ENCODE measurements around the gene SIPA1.
"Not testable (repeated sequence)": the region's sequence is repeated elsewhere in the genome, so short reads cannot be mapped to it uniquely, and the experiment has no call there.

SIPA1 gene

DNA sequence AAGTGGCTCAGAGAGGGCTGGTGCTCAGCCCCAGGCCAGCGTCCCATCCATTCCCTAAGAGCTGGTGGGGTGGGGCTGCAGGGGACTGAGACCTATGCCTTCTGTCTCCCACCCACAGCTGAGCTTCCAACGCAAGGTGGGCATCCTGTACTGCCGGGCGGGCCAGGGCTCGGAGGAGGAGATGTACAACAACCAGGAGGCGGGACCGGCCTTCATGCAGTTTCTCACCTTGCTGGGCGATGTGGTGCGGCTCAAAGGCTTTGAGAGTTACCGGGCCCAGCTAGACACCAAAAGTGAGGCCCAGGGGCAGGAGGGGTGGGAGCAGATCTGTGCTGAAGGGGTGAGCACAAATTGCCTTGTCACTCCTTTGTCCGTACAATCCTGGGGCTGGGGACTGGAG is 6.9 kb downstream of the SIPA1 start:
- no peak for DNase-seq

DNA sequence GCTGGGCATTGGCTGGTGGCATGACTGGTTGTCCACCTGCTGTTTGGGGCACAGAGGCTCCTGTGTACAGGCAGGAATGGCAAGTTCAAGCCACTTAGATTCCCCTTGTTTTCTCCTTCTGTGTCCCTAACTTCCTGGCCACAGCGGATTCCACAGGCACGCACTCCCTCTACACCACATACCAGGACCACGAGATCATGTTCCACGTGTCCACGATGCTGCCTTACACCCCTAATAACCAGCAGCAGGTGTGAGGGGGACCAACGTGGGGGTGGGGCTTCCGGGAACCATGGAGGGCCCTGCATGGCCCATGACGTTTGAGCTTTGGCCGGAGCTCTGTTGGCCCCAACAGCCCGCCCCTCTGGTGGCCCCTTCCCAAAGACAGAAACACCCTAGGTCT is 7.8 kb downstream of the SIPA1 start:
- DNase-seq, result no peak

DNA sequence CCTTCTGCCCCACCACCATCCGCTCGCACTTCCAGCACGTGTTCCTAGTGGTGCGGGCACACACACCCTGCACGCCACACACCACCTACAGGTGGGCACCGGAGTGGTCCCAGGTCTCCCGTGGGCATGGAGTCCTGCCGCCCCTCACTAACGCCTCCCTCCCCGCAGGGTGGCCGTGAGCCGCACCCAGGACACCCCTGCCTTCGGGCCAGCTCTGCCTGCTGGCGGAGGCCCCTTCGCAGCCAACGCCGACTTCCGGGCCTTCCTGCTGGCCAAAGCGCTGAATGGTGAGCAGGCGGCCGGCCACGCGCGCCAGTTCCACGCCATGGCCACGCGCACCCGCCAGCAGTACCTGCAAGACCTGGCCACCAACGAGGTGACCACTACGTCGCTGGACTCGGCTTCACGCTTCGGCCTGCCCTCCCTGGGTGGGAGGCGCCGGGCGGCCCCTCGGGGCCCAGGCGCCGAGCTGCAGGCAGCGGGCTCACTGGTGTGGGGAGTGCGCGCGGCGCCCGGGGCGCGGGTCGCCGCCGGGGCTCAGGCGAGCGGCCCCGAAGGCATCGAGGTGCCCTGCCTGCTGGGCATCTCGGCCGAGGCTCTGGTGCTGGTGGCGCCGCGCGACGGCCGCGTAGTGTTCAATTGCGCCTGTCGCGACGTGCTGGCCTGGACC is 8.5 kb downstream of the SIPA1 start:
- DNase-seq, result no peak

DNA sequence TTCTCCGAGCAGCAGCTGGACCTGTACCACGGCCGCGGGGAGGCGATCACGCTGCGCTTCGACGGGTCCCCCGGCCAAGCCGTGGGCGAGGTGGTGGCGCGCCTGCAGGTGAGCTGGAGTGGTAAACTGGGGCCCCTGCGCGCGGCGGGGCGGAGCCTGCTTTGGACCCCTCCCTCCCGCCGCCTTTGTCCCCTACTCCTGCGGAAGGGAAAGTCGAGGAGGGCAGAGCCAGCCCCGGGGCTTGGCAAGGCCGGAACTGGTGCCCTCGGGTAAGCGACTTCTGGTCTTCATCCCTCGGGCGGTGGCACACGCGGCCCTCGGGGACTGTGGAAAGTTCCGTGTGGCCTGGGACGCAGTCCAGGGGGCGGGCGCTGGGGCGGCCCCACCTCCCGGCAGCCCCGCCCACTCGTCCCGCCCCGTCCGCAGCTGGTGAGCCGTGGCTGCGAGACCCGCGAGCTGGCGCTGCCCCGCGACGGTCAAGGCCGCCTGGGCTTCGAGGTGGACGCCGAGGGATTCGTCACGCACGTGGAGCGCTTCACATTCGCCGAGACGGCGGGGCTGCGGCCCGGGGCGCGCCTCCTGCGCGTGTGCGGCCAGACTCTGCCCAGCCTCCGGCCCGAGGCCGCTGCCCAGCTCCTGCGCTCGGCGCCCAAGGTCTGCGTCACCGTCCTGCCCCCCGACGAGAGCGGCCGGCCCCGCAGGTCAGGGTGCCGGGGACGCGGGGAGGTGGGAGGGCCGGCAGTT is 9.2 kb downstream of the SIPA1 start:
- DNase-seq, result no peak

DNA sequence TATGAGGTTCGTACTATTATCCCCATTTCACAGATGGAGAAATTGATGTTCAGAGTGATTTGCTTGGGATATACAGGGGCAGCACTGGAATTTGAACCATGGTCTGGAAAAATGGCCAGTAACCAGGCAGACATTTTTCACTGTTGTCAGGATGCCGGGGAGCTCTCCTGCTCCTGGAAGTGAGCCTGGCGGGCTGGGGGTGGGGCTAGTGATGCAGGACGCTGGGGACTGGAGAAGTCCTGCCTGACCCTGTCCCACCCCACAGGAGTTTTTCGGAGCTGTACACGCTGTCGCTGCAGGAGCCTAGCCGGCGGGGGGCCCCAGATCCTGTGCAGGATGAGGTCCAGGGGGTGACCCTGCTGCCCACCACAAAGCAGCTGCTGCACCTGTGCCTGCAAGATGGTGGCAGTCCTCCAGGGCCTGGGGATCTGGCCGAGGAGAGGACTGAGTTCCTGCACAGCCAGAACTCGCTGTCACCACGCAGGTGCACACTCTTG is 11.1 kb downstream of the SIPA1 start:
- no peak for DNase-seq

DNA sequence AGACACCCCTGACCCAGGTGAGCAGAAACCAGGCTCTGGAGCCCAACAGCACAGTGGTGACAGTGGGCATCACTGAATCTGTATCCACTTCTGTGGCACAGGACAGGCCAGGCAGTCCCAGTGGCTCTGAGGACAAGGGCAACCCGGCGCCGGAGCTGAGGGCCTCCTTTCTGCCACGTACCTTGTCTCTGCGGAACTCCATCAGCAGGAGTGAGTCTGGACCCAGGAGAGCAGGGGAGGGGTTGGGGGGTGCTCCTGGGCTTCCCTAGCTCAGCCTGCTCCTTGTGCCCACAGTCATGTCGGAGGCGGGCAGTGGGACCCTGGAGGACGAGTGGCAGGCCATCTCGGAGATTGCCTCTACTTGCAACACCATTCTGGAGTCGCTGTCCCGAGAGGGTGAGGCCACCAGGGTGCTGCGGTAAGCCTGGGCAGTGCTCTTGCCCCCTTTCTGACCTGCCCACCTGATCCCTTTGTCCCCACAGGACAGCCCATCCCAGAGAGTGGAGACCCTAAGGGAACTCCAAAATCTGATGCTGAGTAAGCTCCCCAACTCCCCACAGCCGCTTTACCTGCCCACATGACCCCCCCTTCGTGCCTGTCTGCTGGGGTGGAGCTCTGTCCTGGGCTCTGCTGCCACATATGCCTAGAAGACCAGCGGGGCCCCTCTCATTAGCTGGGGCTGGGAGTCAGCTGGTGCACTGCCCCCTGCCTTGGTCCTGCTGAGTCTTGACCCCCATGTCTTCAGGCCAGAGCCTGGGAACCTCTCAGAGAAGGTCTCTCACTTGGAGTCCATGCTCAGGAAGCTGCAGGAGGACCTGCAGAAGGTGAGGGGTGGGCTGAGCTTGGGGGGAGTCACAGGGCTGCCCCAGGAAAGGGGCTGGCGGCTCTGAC is 12.0 kb downstream of the SIPA1 start:
- DNase-seq, result no peak

DNA sequence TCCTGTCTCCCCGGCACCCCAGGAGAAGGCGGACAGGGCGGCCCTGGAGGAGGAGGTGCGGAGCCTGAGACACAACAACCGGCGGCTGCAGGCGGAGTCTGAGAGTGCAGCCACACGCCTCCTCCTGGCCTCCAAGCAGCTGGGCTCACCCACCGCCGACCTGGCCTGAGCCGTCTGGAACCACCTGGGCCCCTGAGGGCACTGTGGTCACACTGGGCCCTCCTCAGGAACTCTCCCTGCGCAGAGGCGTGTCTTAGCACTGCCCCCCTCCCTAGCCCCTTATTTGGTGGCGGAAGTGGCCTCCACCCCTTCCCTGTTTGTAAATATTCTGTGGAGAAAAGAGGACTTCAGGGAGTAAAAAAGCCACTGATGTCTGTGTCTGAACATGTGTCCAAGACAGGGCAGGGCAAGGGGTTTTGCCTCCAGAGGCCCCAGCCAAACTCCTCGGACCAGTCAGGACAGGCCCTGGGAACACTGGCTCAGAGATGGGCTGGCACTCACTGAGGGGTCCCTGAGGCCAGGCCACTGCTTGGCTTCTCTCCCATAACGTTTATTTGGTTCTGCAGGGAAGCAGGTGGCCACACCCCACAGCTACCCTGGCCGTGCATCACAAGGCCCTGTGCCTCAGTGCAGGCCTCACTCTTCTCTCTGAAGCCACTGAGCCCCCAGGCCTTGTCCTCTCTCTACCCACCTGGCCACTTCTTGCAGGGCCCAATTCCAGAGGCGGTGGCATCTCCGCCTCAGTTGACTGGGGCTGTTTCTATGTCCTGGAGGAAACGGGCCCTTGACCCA is 12.8 kb downstream of the SIPA1 start:
- no peak for DNase-seq

DNA sequence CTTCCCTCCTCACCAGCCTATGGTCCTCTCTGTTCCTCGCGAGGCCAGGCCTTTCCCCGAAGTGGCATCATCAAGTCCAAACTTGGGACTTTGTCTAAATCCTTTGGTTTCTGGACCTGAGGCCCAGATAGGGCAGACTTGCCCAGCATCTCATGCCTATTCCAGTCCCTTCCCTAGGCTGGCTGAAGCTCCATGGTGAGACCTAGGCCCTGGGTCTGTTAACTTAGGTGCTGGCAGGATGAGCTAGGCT is 13.4 kb downstream of the SIPA1 start:
- no peak for DNase-seq

DNA sequence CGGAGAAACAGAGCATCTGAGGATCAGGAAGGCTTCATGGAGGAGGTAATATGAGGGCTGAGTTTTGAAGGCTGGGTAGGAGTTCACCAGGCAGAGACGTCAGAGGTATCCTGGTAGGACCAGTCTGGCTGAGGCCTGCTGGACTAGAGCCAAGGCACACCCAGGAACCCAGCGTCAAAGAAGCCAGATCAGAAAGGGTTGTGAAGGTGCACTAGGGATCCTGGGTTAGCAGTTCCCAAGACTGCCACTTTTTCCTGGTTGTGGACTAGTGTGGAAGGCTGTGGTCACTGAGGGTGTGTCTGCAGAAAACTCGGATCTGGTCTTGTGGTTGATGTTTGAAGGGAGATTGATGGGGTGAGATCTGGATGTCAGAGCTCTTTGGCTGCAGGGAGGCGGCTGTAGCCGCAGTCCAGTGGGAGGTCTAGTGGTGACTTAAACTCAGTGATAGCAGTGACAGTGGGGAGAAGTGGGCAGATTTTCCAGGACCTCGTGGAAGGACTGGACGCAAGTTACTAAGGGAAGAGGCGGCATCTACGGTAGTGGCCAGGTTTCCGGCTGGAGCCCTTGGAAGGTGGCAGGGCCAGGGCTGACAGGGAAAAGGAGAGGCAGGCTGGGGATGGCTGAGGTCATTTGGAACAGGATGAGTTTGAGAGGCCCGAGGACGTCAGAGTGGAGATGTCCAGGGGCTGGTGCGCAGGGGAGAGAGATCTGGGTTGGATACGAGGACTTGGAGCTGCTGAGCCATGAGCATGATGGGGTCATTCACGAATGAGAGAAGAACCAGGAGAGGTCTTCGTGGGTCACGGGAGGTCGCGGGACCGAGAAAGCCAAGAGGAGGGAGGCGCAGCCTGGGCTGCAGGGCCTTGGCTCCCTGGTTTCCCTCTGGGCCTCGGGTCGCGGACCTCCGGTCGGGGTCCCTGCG is 13.9 kb downstream of the SIPA1 start:
- no peak for DNase-seq

DNA sequence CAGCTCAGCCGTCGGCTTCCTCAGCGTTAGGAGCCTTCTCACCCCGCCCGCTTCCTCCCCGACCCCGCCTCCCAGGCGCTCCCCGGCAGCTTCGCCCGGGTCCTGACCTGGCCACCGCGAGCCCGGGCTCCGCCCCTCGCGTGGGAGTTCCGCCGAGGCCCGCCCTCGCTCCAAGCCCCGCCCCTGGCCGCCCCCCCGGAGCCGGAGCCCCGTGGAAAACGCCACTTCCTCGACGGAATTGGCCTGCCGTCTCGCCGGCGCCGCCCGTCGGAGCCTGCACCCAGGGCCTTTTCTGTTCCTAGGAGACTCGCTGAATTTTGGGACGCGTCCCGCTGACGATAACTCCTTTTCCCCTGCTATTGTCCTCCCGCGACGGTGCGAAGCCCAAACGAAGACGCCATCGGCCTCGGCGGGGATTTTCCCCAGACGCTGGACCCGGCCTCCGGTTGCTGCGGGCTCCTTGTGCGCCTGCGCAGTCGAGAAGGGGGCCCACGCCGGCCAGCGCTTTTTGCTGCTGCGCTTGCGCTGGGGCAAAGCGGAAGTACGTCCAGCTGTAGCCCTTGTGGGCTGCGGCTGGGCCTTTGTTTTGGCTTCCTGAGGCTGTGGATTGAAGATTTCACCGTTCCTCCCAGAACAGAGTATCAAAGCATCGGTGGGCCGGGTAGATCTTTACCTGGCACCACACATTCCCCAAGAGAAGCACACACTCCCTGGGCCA is 14.8 kb downstream of the SIPA1 start:
- DNase-seq, result peak; percentile 97

DNA sequence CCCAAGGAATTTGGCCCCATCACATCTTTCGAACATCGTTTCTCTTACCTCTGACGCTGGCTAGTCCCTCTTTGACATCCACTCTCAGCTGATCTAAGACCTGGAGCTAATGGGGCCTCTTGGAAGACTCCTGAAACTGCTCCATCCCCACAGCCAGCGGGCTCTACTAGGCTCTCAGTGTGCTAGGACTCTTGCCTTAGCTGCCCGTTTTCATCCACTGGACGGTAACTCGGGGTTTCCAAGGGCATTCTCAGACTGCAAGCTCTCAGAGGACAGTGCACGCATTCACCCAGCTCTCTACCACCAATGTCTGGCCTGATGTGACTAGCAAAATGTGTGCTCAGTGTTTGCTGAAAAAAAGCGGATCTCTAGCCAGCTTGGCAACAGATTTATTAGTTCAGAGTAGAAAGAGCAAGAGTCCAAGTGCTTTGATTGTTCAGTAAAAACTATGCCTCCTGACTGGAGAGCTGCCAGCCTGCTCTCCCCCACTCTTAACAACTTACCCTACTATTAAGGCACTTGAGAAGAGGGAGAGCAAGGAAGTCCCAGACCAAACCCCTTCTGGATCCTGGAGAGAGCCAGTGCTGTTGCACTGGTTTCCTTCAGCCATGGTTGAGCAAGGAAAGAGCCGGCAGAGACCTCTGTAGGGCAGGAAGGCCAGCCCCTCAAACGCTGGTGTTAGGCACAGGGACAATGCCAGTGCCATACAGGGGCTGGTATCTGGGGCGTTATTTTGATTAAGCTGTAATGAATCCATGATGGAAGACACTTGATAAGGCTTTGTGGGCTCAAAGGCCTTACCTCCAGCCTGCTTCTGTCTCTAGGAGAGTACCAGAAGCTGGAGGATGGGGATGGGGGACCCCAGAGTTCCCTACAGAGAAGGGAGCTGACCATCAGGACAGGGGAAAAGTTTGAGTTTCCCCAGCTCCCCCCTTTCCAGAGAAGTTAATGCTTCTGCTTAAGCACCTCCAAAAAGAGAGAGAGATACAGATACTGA is 15.6 kb downstream of the SIPA1 start:
- no peak for DNase-seq

DNA sequence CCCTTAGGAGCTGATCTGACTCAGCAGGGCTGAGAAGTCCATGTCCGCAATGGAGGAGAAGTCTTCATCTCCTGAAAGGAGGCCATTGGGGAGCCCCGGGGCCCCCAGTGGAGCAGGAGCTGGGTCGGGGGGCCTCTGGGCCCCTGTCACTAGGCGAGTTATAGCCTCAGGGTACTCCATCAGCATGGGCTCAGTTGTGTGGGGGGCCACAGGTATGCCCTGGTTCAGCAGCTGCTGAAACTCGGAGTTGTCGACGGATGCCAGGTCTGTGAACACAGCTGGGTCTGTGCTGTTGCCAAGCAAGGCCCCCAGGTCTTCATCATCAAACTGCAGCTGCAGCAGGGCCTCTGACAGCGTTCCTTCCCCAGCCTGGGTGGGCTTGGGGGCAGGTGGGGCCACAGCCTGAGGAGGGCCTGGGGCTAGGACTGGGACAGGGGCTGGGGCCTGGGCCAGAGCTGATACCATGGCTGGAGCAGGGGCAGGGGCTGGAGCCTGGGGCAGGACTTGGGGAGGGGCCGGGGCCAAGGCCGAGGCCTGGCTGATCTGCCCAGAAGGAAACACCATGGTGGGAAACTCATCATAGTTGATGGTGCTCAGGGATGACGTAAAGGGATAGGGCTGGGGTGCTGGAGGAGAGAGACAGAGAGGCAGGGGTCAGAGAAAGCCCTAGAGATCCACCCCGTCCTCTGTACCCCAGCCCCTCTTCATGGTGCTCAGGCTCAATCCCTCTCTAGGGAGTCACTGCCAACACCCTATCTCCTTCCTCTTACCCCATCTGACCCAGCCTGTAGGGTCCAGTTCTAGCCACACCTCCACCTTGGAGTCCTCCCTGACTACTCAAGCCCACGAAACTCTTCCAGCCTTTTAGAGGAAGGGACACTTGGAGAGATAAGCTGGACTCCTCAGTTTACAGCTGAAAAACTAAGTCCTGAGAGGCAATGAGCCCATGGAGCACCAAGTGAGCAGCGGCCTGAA is 16.8 kb downstream of the SIPA1 start:
- DNase-seq, result no peak

DNA sequence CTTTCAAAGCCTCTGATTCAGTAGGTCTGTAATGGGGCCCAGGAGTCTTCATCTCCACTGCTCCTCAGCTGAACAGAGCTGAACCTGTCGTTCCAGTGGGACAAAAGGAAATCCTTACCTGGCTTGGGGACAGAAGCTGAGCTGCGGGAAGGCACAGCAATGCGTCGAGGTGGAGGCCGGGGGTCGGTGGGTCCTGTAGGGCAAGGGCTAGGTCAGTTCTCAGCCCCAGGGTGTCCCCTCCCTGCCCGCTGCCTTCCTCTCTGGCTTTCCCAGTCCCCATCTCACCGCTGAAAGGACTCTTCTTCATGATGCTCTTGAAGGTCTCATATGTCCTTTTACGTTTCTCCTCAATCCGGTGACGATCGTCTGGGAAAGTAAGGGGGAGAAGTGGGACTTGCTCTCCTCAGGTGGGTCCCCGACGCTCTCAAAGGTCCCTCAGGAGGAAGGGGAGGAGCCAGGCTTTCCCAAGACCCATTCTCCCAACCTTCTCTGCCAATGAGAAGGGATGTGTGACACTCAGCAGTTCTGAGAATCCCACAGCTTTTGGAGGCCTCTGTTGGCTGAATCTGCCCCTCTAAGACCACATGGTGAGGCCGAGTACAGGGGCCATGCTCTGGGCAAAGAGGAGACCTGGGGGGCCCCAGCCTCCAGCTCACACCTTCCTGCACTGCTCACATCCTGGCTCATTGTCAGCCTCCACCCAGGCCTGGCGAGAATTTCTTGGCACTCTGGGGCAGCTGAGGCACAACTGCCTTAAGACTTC is 17.9 kb downstream of the SIPA1 start:
- no peak for DNase-seq

DNA sequence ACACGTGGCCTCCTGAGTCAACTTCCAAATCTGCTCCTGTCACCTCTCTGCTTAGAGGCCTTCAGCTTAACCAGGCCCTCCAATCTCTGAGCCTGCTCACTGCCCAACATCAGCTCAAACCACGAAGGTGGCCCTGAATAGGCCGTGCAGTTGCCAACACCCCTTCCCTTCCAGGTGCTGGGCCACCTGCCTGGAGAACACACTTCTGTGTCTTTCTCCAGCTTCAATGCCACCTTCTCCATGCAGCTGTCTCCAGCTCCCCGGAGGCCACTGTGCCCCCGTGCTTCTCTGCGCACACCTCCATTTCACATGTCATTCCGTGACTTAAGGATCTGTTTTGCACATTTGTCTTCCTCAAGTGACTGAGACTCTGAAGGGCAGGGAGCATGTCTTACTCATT is 19.5 kb downstream of the SIPA1 start:
- DNase-seq, result no peak

DNA sequence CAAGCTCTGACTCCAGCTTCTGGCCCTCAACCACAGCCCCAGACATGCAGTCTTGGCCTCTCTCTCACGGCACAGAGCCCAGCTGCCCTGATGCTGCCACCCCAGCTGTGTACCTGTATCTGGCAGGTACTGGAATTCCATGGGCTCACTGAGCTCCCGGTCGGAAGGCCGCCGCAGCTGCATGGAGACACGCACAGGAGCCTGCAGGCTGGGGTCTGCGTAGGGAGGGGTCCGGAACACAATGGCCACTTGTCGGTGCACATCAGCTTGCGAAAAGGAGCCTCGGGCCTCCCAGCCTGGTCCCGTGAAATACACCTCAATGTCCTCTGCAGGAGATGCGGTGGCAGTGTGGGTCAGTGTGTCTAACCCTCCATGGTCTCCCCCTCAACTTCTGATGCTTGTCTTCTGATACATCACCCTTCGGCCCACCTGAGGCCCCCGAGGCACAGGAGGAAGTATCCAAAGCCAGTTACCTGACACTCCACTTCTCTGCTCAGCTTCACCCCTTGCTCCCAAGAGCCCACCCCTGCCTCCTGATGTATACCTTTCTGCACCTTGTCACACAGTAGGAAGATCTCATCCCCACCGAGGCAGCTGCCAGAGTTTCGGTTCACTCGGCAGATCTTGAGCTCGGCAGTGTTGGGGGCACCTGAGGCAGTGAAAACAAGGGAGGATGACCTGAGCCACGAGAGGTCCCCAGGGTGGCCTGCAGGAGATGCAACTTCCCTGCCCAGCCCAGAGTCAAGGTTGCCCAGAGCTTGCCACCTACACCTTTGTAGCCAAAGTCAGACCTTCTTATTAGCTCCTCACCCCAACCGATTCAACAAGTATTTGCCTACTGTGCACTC is 20.5 kb downstream of the SIPA1 start:
- no peak for DNase-seq

DNA sequence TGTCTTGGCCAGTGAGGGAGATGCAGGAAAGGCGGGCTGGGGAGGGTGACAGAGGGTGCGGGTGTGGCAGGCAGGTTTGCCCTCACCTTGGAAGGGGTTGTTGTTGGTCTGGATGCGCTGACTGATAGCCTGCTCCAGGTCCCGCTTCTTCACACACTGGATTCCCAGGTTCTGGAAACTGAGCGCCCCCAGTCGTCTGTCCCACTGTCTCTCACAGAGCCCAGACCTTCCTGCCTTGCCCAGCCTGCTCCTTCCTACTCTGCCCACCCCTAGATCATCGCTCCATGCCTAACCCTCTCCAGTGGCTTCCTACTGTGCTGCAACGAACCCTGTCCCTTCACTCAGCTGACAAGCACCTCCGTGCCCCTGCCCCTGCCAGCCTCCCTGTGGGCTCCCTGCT is 22.1 kb downstream of the SIPA1 start:
- no peak for DNase-seq

DNA sequence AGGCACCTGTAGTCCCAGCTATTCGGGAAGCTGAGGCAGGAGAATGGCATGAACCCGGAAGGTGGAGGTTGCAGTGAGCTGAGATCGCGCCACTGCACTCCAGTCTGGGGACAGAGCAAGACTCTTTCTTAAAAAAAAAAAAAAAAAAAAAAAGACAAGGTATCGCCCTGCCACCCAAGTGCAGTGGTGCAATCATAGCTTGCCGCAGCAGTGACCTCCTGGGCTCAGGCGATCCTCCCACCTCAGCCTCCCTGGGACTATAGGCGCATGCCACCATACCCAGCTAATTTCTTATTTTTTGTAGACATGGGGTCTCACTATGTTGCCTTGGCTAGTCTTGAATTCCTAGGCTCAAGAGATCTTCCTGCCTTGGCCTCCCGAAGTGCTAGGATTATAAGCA is 23.0 kb downstream of the SIPA1 start:
- not testable (repeated sequence) for DNase-seq

Measured in CD4-positive, alpha-beta T cell treated with Interleukin-6 for 4 hours (primary cell).